OCI-LY1 (cell line): ENCODE results near the gene LRRC36.

Experiments
- EZH2 ChIP-seq: fragments of 200-600 bp; sonication (generic), shearing (Covaris generic); IDR thresholded peaks from 2 replicates; pipeline ENCODE4 v1.8.0; 2017; ENCODE audit warnings: borderline replicate concordance, mixed run types, mild to moderate bottlenecking, antibody characterized with exemption, low read length, moderate library complexity, mixed read lengths
- TF ChIP-seq, protein P1 (sequence below): fragments of 200-600 bp; sonication (generic), shearing (Covaris generic); IDR thresholded peaks from 2 replicates; pipeline ENCODE4 v1.5.1; 2017; ENCODE audit warnings: mild to moderate bottlenecking, antibody characterized with exemption, low read length, moderate library complexity, mixed read lengths

DNA sequence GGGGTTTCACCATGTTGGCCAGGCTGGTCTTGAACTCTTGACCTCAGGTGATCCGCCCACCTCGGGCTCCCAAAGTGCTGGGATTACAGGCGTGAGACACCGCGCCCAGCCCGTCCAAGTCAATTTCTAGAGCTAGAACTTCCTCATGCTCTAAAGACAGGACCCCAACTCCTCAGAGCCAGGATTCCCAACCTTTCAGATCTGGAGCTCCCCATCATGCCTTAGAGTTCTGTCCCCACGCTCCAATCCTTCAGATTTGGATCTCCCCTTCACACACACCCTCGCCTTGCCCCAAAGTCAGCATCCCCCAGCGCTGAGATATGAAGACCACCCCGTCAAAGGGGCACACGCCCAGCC is 522 bp upstream of the LRRC36 start:
- TF ChIP-seq EZH2, result no peak
- TF ChIP-seq, protein P1, sequence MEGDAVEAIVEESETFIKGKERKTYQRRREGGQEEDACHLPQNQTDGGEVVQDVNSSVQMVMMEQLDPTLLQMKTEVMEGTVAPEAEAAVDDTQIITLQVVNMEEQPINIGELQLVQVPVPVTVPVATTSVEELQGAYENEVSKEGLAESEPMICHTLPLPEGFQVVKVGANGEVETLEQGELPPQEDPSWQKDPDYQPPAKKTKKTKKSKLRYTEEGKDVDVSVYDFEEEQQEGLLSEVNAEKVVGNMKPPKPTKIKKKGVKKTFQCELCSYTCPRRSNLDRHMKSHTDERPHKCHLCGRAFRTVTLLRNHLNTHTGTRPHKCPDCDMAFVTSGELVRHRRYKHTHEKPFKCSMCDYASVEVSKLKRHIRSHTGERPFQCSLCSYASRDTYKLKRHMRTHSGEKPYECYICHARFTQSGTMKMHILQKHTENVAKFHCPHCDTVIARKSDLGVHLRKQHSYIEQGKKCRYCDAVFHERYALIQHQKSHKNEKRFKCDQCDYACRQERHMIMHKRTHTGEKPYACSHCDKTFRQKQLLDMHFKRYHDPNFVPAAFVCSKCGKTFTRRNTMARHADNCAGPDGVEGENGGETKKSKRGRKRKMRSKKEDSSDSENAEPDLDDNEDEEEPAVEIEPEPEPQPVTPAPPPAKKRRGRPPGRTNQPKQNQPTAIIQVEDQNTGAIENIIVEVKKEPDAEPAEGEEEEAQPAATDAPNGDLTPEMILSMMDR, result no peak
